ENCODE results near the gene DENND5B.
"Not testable (repeated sequence)": the region's sequence is repeated elsewhere in the genome, so short reads cannot be mapped to it uniquely, and the experiment has no call there.

Gene DENND5B

DNA sequence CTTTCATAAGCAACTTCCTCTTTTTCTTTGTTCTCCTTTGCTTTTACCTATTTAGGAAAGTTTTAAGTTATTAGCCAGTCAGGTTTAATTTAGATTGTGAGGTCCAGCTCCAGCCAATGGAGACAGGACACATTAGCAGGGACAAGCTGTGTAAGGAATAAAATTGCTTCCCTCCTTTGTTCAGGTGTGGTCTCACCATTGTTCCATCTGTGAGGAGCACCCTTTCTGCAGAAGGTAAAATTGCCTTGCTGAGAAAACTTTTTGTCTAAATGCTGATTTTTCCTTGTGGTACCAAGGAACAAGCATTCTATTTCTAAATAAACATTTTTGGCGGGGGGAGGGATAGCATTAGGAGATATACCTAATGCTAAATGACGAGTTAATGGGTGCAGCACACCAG lies 17.4 kb upstream of the DENND5B start:
- TF ChIP-seq ZNF561 (tag by site-specific recombination; IDR thresholded peaks at IDR 0.05; ENCODE audit: borderline replicate concordance) (peak; percentile 86), SETDB1 (IDR thresholded peaks at IDR 0.05; ENCODE audit: insufficient read length, low read length) (peak; percentile 95)
- H3K4me3 ChIP-seq (ENCODE audit: low read depth, low read length); H3K27ac ChIP-seq (ENCODE audit: extremely low read depth, low read depth, low read length); H3K36me3 ChIP-seq (ENCODE audit: control insufficient read depth in 2 of 2, insufficient read depth in 1 of 2, low read length in 2 of 2); H3K4me1 ChIP-seq (ENCODE audit: control insufficient read depth, insufficient read depth, low read length); H3K9me3 ChIP-seq (ENCODE audit: control insufficient read depth, insufficient read depth, low read depth, low read length); POLR2A ChIA-PET: not testable (repeated sequence)
- CTCF ChIA-PET, result interaction anchor here (1.2 kb wide), 1 partner anchor 205 kb away, joined by 4 read pairs; no protein-coding TSS in a partner anchor

DNA sequence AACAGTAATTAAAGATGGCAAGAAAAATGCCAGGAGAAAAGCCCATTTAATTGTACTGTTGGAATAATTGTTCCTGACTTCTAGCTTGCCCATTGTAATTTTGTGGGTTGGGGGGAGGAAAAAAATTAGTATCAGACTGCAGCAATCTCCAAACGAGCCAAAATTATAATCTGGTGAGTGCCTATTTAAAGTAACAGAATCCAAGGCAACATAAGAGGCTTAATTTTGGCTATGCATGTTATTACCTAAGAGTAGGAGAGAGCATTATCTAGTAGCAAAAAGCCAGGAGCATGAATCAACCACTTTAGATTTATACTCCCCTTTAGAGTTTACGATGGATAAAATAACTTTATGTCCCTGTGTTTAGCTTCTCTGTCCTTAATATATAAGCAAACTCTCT lies 14.6 kb upstream of the DENND5B start:
- no peak overlapping the region for H3K27ac ChIP-seq (ENCODE audit: extremely low read depth, low read depth, low read length)
- ChIA-PET CTCF (no interaction called here), POLR2A (no interaction called here)
- no peaks in the 10 kb centered on the region for H3K36me3 ChIP-seq (ENCODE audit: control insufficient read depth in 2 of 2, insufficient read depth in 1 of 2, low read length in 2 of 2)
- peak; percentile 88 for TF ChIP-seq SP7 (tag by site-specific recombination; IDR thresholded peaks at IDR 0.05)
- no peak for TF ChIP-seq ZNF701 (tag by site-specific recombination; IDR thresholded peaks at IDR 0.05)
- TF ChIP-seq ZNF596 (tag by site-specific recombination; IDR thresholded peaks at IDR 0.05), result no peak
- TF ChIP-seq, protein P1, sequence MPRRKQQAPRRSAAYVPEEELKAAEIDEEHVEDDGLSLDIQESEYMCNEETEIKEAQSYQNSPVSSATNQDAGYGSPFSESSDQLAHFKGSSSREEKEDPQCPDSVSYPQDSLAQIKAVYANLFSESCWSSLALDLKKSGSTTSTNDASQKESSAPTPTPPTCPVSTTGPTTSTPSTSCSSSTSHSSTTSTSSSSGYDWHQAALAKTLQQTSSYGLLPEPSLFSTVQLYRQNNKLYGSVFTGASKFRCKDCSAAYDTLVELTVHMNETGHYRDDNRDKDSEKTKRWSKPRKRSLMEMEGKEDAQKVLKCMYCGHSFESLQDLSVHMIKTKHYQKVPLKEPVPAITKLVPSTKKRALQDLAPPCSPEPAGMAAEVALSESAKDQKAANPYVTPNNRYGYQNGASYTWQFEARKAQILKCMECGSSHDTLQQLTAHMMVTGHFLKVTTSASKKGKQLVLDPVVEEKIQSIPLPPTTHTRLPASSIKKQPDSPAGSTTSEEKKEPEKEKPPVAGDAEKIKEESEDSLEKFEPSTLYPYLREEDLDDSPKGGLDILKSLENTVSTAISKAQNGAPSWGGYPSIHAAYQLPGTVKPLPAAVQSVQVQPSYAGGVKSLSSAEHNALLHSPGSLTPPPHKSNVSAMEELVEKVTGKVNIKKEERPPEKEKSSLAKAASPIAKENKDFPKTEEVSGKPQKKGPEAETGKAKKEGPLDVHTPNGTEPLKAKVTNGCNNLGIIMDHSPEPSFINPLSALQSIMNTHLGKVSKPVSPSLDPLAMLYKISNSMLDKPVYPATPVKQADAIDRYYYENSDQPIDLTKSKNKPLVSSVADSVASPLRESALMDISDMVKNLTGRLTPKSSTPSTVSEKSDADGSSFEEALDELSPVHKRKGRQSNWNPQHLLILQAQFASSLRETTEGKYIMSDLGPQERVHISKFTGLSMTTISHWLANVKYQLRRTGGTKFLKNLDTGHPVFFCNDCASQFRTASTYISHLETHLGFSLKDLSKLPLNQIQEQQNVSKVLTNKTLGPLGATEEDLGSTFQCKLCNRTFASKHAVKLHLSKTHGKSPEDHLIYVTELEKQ (tag by site-specific recombination; IDR thresholded peaks at IDR 0.05; ENCODE audit: borderline replicate concordance), result no peak
- H3K4me3 ChIP-seq (ENCODE audit: low read depth, low read length), result no peak overlapping the region
- H3K4me1 ChIP-seq (ENCODE audit: control insufficient read depth, insufficient read depth, low read length), result no peaks in the 10 kb centered on the region
- H3K9me3 ChIP-seq (ENCODE audit: control insufficient read depth, insufficient read depth, low read depth, low read length), result no peaks in the 10 kb centered on the region

DNA sequence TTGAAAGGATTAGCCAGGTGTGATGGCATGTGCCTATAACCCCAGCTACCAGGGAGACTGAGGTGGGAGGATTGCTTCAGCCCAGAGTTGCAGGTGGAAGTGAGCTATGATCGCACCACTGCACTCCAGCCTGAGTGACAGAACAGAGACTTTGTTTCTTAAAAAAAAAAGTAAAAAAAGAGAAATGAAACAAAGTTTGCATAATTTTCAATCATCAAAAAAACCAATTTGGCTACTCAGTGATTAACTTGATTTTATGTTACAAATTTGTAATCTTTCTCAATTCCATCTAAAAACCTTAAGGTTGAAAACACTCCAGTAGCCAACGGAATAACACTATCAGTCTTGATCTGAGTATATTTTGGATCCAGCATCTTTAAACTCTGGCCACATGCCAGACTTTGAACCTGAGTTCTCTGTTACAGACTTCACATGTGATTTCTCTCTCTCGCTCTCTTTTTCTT lies 12.6 kb upstream of the DENND5B start:
- no peaks in the 10 kb centered on the region for H3K4me1 ChIP-seq (ENCODE audit: control insufficient read depth, insufficient read depth, low read length)
- no peak overlapping the region for H3K4me3 ChIP-seq (ENCODE audit: low read depth, low read length)
- ChIA-PET CTCF (interaction anchor here (0.6 kb wide), 1 partner anchor 19 kb away, joined by 3 read pairs; no protein-coding TSS in a partner anchor), POLR2A (no interaction called here)
- TF ChIP-seq ZNF549 (tag by site-specific recombination; IDR thresholded peaks at IDR 0.05) (no peak), TRIM28 (IDR thresholded peaks at IDR 0.05; ENCODE audit: borderline replicate concordance, low read length) (no peak), ZNF561 (tag by site-specific recombination; IDR thresholded peaks at IDR 0.05; ENCODE audit: borderline replicate concordance) (no peak), ZNF426 (tag by site-specific recombination; IDR thresholded peaks at IDR 0.05) (no peak), ZNF677 (tag by site-specific recombination; IDR thresholded peaks at IDR 0.05) (no peak), ZNF785 (tag by site-specific recombination; IDR thresholded peaks at IDR 0.05) (no peak), ZNF133 (tag by site-specific recombination; IDR thresholded peaks at IDR 0.05) (no peak), WT1 (tag by site-specific recombination; IDR thresholded peaks at IDR 0.05) (no peak), ZNF239 (tag by site-specific recombination; IDR thresholded peaks at IDR 0.05) (no peak), ZNF621 (tag by site-specific recombination; IDR thresholded peaks at IDR 0.05) (no peak), SCRT2 (tag by site-specific recombination; IDR thresholded peaks at IDR 0.05) (no peak)
- no peaks in the 10 kb centered on the region for H3K36me3 ChIP-seq (ENCODE audit: control insufficient read depth in 2 of 2, insufficient read depth in 1 of 2, low read length in 2 of 2)
- no peaks in the 10 kb centered on the region for H3K9me3 ChIP-seq (ENCODE audit: control insufficient read depth, insufficient read depth, low read depth, low read length)
- no peak overlapping the region for H3K27ac ChIP-seq (ENCODE audit: extremely low read depth, low read depth, low read length)

DNA sequence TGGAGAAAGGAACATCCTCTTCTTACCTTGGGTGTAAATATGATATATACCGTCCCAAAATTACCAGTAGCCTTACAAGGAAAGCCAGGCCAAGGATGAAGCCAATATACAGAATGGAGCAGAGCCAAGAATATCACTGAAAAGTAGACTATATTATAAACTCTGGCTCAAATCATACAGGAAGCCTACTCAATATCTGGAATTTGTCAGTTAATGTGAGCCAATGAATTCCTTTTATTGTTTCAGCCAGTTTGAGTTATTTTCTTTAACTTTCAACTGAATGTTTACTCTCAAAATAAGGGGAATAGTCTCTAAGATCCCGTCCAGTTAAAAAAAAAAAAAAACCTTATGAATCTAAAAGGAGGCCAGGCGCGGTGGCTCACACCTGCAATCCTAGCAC lies 9.8 kb upstream of the DENND5B start:
- ChIA-PET CTCF (interaction anchor here (1.5 kb wide), 1 partner anchor 197 kb away, joined by 6 read pairs; no protein-coding TSS in a partner anchor), POLR2A (interaction anchor here (0.6 to 0.7 kb wide), 2 partner anchors 43 to 349 kb away, joined by 3 read pairs; no protein-coding TSS in a partner anchor)
- no peaks in the 10 kb centered on the region for H3K36me3 ChIP-seq (ENCODE audit: control insufficient read depth in 2 of 2, insufficient read depth in 1 of 2, low read length in 2 of 2)
- no peak overlapping the region for H3K4me3 ChIP-seq (ENCODE audit: low read depth, low read length)
- H3K9me3 ChIP-seq (ENCODE audit: control insufficient read depth, insufficient read depth, low read depth, low read length), result no peaks in the 10 kb centered on the region
- H3K4me1 ChIP-seq (ENCODE audit: control insufficient read depth, insufficient read depth, low read length), result no peaks in the 10 kb centered on the region
- no peak overlapping the region for H3K27ac ChIP-seq (ENCODE audit: extremely low read depth, low read depth, low read length)
- TF ChIP-seq MZF1 (tag by site-specific recombination; IDR thresholded peaks at IDR 0.05; ENCODE audit: borderline replicate concordance) (no peak), ZNF10 (tag by site-specific recombination; IDR thresholded peaks at IDR 0.05) (no peak), KLF1 (tag by site-specific recombination; IDR thresholded peaks at IDR 0.05) (no peak), ZNF157 (tag by site-specific recombination; IDR thresholded peaks at IDR 0.05) (no peak), ZNF274 (IDR thresholded peaks at IDR 0.05; ENCODE audit: low read length) (no peak), ZNF274 (tag by site-specific recombination; IDR thresholded peaks at IDR 0.05; ENCODE audit: borderline replicate concordance) (no peak), ZNF560 (tag by site-specific recombination; IDR thresholded peaks at IDR 0.05; ENCODE audit: borderline replicate concordance) (no peak), OSR2 (tag by site-specific recombination; IDR thresholded peaks at IDR 0.05) (no peak)
- TF ChIP-seq, protein P2, sequence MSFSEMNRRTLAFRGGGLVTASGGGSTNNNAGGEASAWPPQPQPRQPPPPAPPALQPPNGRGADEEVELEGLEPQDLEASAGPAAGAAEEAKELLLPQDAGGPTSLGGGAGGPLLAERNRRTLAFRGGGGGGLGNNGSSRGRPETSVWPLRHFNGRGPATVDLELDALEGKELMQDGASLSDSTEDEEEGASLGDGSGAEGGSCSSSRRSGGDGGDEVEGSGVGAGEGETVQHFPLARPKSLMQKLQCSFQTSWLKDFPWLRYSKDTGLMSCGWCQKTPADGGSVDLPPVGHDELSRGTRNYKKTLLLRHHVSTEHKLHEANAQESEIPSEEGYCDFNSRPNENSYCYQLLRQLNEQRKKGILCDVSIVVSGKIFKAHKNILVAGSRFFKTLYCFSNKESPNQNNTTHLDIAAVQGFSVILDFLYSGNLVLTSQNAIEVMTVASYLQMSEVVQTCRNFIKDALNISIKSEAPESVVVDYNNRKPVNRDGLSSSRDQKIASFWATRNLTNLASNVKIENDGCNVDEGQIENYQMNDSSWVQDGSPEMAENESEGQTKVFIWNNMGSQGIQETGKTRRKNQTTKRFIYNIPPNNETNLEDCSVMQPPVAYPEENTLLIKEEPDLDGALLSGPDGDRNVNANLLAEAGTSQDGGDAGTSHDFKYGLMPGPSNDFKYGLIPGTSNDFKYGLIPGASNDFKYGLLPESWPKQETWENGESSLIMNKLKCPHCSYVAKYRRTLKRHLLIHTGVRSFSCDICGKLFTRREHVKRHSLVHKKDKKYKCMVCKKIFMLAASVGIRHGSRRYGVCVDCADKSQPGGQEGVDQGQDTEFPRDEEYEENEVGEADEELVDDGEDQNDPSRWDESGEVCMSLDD (tag by site-specific recombination; IDR thresholded peaks at IDR 0.05), result no peak

All from HEK293 (cell line).